H1 (cell line): ENCODE data around the gene TSPAN3. TPM values are rescaled to one million over a fixed set of nuclear protein-coding genes. Genes with fewer than 3 reads are reported as not detected.
A peak's percentile ranks its signal among the peaks of the same experiment; 100 is the strongest.

Source experiments
- ASH2L ChIP-seq: fragments of 200-600, 300-600 bp; sonication (generic); IDR thresholded peaks from one replicate; pipeline ENCODE4 v1.7.1; 2017; ENCODE audit warnings: low read length
- KDM1A ChIP-seq: fragments of 200-600, 300-600 bp; sonication (generic); IDR thresholded peaks from 2 replicates; pipeline ENCODE4 v1.7.1; 2016; ENCODE audit warnings: mild to moderate bottlenecking, low read length, borderline replicate concordance
- MAX ChIP-seq: IDR thresholded peaks from 2 replicates; pipeline ENCODE4 v1.6.1; 2012; ENCODE audit warnings: inconsistent platforms
- YY1 ChIP-seq: IDR thresholded peaks from 2 replicates; pipeline ENCODE4 v1.6.1; 2011; ENCODE audit warnings: low read depth, mild to moderate bottlenecking, low read length
- polyA plus RNA-seq, 7 experiments: library from polyadenylated mRNA; depleted of rRNA in 3 of 7; stranded (reverse) in 5 of 7; unstranded in 2 of 7; fragments of >200 nt in 5 of 7; fragments of 200-250 nt in 2 of 7; gene quantifications; 1 replicate in 5 of 7; 2 replicates in 1 of 7; 4 replicates in 1 of 7; pipeline versions ENCODE4 v1.2.1 to v1.2.3, GENCODE V29; 2011 to 2013; ENCODE audit warnings: missing spikeins in 2 of 7, mixed read lengths in 2 of 7
- total RNA-seq: library from RNA; stranded (reverse); fragmentation: NEBNext Ultra II Directional; extraction: Animal tissue kit (Norgen Biotek cat#: 25700); gene quantifications from 2 replicates; pipeline ENCODE4 v1.2.1, GENCODE V29; 2021

TSPAN3 gene
- total and polyA plus RNA-seq, 2 of the 8 experiments (the other 6 are each of a cell fraction or from before 2014, with no cell fraction given) = 107 to 238 TPM

GRCh38 chr15:77107531-77108355, 36.8 kb upstream of the TSPAN3 start (continued):
- no peak for TF ChIP-seq ASH2L
- no peak for TF ChIP-seq YY1
- no peak for TF ChIP-seq KDM1A
- TF ChIP-seq MAX = 0 out of 2 replicates have a peak, but pooled peaks have one; percentile 5
